AG09319 (cell line): ENCODE measurements around the gene NCDN.
"Not testable (repeated sequence)": the region's sequence is repeated elsewhere in the genome, so short reads cannot be mapped to it uniquely, and the experiment has no call there.

Experiments used
- DNase-seq: peaks from one replicate; pipeline ENCODE4 v3.0.0-alpha.2; 2010; ENCODE audit warnings: low read depth; ENCODE audit errors: extremely low read depth
- TF ChIP-seq, protein P1 (sequence below): IDR thresholded peaks from 2 replicates; pipeline ENCODE4 v1.5.1; 2011; ENCODE audit warnings: low read depth, mild to moderate bottlenecking, inconsistent platforms, low read length, moderate library complexity

The NCDN gene

DNA sequence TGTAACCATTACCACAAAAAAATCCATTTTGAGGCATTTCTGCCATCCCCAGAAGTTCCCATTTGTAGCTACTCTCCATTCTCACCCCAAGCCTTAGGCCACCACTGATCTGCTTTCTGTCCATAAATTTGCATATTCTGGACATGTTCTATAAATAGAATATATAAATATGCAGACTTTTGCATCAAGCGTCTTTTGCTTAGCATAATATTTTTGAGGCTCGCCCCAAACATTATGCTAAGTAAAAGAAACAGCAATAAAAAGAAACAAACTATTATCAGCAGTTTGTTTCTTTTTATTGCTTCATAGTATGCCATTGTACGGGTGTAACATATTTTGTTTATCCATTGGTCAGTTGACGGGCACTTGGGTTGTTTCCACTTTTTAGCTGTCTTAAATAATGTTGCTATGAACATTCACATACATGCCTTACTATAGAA is 23.4 kb downstream of the NCDN start:
- no peak for DNase-seq
- TF ChIP-seq, protein P1, sequence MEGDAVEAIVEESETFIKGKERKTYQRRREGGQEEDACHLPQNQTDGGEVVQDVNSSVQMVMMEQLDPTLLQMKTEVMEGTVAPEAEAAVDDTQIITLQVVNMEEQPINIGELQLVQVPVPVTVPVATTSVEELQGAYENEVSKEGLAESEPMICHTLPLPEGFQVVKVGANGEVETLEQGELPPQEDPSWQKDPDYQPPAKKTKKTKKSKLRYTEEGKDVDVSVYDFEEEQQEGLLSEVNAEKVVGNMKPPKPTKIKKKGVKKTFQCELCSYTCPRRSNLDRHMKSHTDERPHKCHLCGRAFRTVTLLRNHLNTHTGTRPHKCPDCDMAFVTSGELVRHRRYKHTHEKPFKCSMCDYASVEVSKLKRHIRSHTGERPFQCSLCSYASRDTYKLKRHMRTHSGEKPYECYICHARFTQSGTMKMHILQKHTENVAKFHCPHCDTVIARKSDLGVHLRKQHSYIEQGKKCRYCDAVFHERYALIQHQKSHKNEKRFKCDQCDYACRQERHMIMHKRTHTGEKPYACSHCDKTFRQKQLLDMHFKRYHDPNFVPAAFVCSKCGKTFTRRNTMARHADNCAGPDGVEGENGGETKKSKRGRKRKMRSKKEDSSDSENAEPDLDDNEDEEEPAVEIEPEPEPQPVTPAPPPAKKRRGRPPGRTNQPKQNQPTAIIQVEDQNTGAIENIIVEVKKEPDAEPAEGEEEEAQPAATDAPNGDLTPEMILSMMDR, result no peak

DNA sequence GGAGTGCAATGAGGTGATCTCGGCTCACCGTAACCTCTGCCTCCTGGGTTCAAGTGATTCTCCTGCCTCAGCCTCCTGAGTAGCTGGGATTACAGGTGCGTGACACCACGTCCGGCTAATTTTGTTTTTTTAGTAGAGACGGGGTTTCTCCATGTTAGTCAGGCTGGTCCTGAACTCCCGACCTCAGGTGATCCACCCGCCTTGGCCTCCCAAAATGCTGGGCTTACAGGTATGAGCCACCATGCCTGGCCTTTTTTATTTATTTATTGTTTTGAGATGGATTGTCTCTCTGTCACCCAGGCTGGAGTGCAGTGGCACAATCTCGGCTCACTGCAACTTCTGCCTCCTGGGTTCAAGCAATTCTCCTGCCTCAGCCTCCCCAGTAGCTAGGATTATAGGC is 24.0 kb downstream of the NCDN start:
- DNase-seq, result not testable (repeated sequence)

DNA sequence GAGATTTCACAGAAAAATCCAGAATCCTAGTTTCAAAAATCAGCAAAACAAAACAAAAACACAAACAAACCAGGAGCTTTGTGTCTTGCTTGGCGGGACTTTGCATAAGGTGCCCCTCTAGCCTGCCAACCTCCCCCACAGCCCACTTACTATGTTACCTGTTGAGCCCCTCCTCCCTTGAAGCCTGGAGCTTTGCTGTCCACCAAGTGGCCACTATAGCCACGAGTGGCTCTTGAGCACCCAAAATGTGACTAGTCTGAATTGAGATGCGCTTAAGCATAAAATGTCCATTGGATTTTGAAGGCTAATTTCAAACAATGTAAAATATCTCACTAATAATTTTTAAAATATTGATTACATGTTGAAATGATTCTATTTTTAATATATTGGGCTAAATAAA is 27.7 kb downstream of the NCDN start:
- TF ChIP-seq, protein P1, result no peak

DNA sequence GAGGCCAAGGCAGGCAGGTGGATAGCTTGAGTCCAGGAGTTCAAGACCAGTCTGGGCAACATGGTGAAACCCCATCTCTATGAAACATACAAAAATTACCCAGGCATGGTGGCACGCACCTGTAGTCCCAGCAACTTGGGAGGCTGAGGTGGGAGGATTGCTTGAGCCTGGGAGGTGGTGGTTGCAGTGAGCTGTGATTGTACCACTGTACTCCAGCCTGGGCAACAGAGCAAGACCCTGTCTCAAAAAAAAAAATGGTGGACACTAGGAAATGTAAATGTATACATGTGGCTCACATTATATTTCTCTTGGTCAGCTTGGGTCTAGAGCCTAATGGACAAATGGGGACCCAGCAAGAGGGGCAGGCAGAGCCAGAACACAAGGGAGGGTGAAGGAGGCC is 28.2 kb downstream of the NCDN start:
- DNase-seq, result not testable (repeated sequence)

More for the DNA sequence above, 27.7 kb downstream of the NCDN start:
- no peak for DNase-seq

DNA sequence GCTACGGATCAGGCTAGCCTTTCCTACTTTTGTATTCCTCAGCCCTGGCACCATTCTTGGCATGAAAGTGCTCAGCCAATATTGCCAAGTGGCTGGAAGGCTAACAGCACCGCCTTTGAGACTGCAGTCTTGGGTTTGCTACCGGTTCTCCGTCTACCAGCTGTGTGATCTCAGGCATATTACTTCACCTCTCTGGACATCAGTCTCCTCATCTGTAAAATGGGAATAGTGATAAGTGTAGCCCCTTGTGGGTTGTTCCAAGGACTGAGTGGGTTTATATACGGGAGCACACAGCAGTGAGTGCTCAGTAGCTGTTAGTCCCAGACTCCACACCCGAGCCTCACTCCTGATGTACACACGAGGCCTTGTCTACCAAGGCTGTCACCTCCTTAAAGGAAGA is 29.2 kb downstream of the NCDN start:
- TF ChIP-seq, protein P1, result no peak
- no peak for DNase-seq

DNA sequence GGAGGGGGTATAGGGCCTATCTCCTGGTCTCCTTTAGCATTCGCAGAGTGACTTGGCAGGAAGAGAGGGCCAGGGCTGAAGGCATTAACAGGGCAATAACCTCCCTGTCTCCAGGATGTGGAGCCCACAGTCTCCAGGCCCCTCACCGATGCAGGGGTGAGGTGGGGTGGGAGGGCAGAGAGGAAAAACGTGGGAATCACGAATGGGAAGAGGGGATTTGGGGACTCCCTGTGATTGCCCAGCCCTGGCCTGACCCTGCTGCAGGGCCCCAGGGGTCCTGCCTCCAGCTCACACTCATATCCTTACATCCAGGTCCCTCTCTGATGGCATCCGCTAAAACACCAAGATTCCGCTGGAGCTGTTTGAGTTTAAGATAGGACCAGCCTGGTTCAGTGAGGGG is 30.1 kb downstream of the NCDN start:
- DNase-seq, result no peak
- TF ChIP-seq, protein P1, result no peak

DNA sequence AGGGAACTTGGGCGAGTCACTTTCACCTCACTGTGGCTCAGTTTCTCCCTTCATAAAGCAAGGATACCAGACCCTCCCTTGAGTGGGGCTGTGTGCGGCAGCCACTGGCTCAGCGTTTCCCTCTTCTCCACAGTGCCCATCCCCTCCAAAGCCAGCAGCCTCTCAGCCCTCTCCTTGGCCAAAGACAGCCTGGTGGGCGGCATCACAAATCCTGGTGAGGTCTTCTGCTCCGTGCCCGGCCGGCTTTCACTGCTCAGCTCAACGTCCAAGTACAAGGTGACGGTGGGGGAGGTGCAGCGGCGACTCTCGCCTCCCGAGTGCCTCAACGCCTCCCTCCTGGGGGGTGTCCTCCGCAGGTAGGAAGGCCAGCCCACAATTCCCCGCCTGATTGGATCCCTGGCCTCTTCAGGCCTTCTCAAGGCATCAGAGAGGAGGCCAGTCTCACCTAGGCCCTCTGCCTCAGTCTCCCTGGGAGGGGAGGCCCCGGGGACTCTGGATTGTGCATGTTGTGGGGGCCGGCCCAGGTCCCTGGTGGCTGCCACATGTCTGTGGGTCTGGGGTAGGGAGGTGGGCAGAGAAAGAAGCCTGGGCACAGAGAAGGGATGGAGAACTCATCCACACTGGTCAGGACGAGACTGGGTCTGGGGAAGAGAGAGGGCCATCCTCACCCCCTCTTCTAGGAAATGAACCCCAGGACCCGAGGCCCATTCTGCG is 30.8 kb downstream of the NCDN start:
- DNase-seq, result no peak
- TF ChIP-seq, protein P1, result no peak

DNA sequence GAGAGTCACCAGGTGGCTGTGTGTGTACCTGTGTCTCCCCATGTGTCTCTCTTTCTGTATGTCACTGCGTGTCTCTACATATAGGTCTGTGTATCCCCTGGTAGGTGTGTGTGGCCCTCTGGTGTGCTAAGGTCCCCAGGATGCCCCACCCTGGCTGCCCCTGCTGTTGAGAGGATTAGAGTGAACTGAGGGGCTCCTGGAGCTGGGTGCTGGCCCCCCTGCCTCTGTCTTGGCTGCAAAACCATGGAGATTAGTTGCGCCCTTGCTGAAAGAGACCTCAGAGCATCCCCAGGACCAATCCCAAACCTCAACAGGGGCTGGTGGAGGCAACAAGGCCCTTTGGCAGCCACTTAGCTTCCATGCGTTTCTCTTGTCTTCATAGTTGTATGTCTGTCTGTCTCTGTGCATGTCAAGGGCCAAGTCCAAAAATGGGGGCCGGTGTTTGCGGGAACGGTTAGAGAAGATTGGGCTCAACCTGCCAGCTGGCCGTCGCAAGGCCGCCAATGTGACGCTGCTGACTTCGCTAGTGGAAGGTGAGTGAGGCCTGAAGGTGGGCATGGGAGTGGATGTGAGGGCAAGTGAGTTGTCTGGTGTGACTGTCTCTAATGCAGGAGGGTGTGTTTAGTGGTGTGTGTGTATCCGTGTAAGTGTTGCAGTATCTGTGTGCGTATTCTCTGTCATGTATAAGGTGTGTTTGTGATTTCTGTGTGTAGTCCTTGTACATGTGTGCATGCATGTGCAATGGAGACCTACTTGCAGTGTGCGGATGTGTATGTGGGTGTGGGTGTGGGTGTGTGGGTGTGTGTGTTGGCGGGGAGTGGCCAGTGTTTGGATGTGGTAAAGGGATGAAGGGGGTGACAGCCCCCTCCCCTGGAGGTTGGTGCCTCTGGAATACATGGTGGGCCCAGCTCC is 32.2 kb downstream of the NCDN start:
- DNase-seq, result no peak

More for the DNA sequence above, 32.2 kb downstream of the NCDN start:
- TF ChIP-seq, protein P1, result no peak
